HG02678 (cell line): Measurements from ENCODE around the gene AANAT.

Experiments used
- ATAC-seq: cut with Tn5 transposase; IDR thresholded peaks from one replicate; pipeline ENCODE4 v1.9.1; 2021; ENCODE audit warnings: mild to moderate bottlenecking, moderate library complexity; ENCODE audit not compliant: unreplicated experiment

Gene AANAT

DNA sequence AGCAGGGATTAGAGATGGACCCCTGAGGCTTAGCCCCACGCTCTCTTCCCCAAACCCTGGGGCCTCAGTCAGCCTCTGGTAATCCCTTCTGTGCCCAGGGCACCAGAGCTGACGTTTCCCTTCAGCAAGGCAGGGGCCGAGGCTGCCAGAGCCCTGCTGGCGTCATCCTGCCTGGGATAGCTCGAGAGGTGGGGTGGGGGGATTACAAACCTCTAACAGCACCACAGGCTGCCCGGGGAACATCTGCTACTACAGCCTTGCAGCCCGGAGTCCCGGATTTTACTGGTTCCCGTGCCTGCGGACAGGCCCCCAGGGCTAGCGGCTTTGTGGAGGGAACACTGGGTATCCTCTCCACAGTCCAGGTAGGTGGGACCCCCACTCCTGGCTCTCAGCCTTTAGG lies at the start of gene AANAT:
Gene AANAT, plus strand, starts transcription at position 238 of the 400 bp plus-strand sequence. CDS start 1,144 bp downstream, outside the sequence.
- ATAC-seq, result no peak

DNA sequence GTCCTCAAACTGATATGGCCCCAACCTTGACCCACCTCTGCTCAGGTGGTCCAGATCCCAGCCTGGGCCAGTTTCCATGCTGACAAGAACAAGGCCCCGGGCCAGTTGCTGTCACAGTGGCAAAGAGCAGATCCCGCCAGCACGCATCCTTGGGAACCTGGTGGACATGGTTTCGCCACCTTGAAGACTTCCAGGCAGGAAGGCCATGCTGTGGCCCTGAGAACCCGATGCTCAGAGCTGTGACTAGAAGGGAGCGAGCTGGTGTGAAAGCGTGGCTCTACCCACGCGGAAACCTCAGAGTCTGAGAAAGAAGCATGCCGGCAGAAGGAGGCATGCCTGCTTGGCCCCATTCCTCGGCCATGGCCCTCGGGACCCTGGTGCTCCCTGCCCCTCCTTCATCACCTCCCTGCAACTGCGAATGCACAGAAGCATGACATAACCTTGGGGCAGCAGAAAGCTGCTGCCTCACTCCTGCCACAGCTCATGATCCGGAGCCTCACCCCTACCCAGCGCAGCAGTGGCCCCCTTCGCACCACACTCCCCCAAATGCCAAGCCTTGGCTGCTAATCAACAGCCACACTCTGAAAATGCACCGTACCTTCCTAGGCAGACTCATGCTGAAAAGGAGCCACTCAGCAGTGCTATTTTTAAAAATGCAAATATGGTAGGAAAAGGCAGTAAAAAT lies 47.7 kb upstream of the AANAT start:
- ATAC-seq, result no peak

DNA sequence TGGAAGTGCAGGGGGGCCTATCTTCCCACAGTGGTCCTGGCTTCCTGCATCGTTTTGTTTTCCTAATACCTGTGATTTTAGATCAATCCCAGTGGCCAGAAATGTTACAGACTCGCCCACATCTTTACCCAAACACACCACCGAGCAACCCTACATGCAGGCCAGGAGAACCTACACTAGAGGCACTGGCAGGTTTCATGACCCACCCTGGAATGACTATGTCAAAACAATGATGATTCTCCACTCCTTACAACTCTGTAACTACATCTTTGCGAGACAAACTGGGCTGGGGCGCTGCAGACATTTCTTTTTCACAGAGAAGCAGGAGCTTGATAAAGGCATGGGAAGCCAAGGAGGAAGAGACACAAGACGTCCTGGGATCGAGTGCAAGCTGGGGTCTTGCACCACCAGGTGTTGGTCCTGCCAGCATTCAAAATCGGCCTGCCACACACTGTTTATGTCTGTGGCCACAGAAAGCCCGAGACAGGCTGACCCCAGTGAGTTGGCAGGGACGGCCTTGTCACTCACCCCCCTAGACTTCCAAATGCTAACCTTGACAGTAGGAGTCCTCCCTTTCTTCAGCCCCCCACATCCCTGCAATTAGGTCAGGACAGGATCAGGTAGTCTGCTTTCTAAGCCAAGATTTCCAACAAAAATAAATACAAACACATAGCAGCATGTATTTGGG lies 46.9 kb upstream of the AANAT start:
- no peak for ATAC-seq

DNA sequence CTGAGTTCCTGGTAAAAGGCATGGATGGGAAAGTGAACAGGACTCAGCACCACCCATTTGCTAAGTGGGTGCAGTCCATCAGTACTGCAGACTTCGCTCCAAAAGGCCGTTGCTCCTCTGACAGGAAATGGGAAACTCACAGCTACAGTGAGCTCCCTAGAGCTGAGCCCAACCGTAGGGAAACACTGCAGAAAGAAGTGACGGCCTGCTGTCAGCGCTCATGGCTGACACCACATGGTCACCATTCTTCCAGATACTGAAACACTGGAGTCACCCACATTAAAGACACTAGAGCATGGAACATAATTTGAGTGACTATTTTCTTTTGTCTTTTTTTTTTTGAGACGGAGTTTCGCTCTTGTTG lies 46.4 kb upstream of the AANAT start:
- no peak for ATAC-seq

DNA sequence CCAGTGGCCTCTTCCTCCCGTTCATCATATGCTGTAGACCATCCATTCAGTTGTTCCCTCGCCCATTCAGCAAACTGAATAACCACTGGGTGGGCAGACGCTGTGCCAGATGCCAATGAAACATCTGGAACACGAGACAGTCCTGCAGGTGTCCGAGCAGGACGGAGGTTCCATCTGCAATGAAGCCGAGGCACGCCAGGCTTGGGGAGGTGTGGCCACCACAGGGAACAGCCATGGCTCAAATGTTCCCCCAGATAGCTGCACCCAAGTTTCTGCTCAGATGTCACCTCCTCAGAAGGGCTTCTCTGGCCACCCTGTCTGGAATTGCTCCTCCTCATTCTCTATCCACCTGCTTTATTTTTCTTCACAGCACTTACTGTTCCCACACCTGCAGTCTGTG lies 45.0 kb upstream of the AANAT start:
- ATAC-seq, result no peak

DNA sequence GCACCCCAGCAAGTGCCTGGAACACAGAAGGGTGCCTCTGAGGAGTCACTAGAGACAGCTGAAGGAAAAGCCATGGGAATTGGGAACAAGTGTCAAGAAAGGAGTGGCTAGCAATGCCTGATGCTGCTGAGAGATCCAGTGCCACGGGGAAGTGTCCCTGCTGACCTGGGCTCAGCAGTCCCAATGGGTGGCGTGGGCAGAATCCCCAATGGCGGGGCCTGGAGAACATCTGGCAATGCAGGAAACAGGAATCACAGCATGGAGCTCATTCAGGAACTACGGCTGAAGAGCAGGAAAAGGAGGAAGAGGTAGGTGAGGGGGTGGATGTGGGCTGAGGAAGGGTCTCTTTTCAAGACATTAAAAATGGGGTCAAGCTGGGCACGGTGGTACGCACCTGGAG lies 44.5 kb upstream of the AANAT start:
- ATAC-seq, result no peak

DNA sequence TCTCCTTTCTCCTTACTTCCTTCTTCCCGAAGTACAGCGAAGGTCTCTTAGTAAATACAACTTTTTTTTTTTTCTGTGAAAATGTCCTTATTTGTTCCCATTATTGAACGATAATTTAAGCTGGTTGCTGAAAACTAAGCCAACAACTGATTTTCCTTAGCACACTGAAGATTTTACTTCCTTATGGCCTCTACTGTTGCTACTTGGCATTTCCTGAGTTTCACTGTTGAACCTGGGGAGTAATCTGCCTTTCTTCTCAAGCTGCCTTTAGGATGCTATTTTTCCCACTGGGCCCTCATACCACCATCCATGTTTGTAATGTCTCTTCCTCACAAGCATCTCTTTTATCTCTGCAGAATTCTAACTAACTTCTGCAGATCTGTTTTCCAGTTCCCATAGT lies 40.5 kb upstream of the AANAT start:
- no peak for ATAC-seq

DNA sequence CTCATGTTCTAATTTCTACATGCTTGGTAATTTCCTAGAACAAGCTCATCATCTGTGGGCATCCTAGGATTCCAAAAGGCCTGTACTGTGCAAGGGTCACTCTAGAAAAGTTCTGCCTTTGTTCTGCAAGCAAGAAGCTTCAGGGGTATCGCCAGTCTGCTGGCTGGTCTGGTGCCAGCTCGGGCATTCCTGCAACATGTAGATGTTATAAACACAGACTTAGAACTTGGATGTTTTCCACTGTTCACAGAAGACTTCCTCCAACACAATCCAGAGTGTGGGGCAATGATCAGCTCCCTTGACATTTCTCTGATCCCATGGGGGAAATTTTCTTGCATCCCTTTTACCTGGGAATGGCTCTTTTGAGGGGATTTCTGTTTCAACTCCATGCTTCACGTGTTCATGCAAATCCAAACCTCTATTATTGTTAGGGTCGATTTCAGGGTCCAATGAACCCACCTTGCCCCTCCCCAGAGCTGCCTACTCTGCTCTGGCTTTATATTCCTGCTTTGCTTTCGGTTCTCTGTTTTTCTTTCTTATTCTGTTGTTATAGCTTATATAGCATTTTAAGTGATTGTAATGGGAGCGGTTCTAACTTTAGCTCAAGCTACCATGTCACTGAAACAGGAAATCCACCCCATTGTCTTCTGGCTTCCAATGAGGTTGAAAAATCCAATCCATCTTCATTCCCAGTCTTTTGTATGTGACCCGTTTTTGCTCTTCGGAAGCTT lies 39.7 kb upstream of the AANAT start:
- no peak for ATAC-seq

DNA sequence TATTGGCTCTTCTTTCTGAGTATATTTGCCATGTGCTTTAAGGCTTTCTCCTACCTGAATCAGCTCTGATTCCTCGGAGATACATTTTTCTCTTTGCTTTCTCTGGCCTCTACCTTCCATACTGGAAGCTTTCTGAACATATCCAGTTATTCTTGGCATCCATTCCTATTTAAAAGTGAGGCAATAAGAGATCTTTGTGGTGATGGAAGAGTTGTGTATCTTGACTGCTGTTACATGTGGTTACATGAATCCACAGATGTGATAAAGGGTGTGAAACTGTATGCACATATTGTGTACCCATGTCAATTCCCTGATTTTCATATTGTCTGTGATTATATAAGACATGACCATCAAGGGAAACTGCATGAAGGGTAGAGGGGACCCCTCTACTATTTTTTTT lies 38.9 kb upstream of the AANAT start:
- no peak for ATAC-seq

DNA sequence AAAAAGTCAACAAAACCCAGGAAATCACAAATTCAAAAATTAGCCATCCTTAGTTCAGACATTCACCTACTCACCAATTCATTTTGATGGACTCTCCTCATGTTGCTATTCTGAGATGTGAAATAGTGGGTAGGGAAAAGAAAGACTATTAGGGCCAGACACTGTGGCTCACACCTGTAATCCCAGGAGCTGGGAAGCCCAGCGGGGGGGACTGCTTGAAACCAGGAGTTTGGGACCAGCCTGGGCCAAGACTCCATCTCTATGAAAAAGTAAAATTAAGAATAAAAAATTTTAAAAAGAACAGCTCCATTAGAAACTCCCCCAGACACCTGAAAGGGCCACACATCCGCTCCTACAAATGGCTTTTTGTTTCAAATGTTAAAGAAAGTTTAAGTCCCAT lies 35.9 kb upstream of the AANAT start:
- no peak for ATAC-seq

DNA sequence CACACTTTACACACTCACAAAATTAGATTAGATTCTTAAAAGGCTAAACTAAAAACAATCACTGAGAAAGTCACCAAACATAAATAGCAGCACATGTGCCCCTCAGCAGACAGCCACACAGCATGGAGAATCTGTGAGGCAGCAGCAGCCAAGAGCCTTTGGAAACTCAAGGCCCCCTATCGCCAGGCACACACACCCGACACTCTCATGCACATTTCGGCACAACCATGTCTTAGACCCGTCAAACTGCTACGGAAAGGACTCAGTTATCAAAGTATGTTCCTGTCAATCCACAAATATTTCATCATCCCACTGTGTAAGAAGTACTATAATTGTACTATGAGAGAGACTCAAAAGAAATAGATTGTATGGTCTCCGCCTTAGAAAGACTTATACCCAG lies 35.4 kb upstream of the AANAT start:
- no peak for ATAC-seq

DNA sequence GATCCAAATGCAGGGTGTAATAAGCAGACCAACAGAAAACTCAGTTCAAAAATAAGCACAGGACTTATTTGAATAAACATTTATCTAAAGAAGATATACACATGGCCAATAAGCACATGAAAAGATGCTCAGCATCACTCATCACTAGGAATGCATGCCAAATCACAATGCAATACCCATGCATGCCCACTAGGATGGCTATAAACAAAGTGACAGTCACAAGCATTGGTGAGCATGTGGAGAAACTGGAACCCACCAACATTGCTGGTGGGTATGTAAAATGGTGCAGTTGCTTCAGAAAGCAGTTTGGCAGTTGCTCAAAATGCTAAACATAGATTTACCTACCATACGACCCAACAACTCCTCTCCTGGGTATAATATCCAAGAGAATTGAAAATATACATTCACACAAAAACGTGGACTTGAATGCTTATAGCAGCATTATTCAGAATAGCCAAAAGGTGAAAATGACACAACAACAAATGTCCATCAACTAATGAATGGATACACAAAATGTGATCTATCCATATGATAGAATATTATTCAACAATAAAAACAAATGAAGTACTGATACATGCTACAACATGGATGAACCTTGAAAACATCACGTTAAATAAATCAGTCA lies 34.6 kb upstream of the AANAT start:
- no peak for ATAC-seq

DNA sequence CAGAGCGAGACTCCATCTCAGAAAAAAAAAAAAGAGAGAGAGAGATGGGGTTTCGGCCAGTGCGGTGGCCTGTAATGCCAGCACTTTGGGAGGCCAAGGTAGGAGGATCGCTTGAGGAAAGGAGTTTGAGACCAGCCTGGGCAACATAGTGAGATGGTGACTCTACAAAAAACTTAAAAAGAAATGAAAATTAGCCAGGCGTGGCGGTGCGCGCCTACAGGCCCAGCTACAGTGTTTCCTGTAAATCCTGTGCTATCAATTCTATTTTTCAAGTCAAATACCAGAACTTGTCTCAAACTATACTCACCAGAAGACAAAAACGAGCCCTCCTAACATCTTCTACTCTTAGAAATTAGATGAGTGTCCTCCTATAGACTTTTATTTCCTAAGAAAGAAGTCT lies 33.7 kb upstream of the AANAT start:
- no peak for ATAC-seq

DNA sequence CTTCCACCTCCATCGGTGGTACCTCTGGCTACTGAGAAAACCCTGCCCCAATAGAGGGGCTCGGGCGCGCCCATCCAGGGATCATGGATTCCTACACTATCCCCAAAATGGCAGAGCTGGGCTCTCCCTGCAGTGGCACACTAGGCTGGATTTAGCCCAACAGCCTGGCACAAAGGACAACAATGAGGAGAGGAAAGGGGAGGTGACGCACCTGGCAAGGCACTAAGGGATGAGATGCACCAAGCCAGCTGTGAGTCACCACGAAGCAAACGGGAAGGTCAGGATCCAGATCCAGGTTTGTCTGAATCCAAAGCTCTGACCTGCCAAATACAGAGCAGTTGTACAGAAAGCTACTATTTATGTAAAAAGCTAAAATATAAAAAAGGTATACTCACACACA lies 32.5 kb upstream of the AANAT start:
- no peak for ATAC-seq

DNA sequence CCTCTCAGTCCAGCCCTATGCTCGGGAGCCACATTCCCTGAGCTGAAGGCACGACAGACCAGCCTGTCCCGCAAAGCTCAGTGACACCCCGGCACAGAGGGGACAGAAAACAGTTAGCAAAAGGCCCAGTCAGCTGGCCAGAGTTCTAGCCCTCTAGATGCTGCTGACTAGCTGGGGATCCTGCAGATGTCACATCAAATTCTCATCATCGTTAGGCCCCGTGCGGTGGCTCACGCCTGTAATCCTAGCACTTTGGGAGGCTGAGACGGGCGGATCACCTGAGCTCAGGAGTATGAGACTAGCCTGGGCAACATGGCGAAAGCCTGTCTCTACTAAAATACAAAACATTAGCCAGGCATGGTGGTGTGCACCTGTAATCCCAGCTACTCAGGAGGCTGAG lies 31.7 kb upstream of the AANAT start:
- no peak for ATAC-seq

DNA sequence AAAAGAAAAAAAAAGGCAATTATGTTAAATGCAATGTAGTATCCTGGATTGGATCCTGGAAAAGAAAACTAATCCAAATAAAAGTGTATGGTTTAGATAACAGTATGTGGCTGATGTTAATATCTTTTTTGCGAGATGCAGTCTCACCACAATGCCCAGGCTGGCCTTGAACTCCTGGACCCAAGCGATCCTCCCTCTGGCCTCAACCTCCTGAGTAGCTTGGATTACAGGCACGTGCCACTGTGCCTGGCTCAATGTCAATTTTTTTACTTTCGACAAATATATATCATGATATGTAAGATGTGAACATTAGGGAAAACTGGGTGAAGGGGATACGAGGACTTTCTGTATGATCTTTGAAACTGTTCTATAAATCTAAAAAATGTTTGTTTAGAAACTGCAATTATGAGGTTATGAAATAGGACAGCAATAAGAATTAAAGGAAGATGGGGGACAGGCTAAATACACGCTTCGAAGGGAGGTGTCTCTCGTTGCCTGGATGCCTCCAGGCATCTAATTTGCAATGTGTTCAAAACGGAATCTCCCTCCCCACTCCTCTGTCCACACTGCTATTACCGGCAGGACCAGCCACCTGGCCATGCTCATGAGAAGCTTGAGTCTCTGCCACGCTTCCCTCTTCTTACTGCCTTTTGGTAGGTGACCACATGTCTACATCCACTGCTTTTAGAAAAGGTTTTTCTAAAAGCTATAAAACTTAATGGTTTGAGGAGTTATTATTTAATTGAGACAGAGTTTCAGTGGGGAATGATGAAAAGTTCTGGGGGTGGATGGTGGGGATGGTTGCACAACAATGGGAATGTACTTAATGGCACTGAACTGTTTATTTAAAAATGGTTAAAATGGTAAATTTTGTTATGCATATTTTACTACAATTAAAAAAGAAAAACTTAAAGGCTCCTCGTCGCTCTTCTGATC lies 29.7 kb upstream of the AANAT start:
- ATAC-seq, result no peak

DNA sequence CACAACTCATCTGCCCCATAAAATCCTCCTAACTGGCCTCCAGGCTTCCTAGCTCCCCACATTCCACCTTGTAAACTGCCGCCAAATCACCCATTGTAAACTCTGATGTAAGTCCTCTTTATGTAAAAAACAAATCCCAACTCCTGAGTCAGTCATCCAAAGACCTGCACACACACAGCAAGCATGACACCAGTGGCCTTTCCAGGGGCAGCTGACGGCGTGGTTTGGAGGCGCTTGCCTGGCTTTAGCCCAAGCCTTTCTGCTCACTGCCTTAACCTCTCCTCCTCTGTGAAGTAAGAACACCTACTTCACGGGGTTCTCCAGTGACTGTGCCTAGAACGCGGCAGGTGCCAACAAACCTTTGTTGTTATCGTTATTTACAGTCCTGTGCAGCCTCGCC lies 28.5 kb upstream of the AANAT start:
- ATAC-seq, result no peak

DNA sequence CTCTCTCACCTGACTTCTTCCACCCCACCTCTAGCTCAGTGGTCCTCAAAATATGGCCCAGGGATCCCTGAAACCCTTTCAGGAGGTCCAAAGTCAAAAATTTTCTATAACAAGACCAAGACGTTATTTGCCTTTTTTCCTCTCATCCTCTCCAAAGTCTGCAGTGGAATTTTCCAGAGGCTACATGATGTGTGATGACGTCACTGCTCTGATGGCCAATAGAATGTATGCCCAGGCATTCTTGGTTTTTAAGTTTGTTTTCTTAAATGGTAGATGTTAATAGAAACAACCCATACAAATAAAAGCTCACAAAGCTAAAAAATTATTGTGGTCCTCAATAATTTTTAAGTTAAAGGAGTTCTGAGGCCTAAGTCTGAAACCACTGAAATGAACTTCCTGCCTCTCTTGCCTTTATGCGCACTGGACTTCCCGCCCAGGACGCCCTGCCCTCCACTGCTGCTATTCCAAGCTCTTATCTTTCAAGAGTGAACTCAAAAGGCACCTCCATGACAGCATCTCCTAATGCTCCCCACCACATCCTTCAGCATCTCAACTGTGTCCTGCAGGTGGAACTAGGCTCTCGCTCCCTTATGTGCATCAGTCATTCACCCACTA lies 28.0 kb upstream of the AANAT start:
- ATAC-seq, result no peak

DNA sequence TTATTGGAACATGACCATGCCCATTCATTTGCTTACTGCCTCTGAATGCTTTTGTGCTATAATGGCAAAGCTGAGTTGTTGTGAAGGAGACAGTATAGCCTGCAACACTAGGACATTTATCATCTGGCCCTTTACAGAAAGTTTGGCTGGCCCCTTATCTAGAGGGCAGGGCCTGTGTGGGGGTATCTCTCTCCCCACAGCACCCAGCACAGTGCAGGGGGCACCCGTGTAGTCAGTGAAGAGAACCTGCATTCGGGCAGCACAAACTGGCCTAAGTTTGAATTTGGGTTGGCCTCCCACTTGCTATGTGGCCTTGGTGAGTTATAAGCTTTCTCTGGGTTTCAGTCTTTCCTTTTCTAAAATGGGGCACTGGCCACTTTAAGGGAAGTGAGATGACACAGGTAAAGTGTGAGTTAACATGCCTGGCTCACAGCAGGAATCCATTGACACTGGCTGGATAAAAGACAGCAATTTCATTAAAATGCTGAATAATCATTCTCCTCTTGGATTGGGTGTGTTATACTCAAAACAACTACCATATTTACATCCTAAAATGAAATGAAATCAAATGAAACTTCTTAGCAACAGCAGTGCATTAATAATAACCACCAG lies 26.5 kb upstream of the AANAT start:
- ATAC-seq, result no peak
